Loucy (cell line): ENCODE data around the gene ATP10B.

Experiments
- H2AFZ ChIP-seq: fragments of 200-600 bp; sonication (generic); 2 replicates; pipeline ENCODE4 v1.6.0; 2016; ENCODE audit warnings: antibody characterized with exemption, mild to moderate bottlenecking, low read length, moderate library complexity
- H3F3A ChIP-seq: fragments of 200-600 bp; 2 replicates; pipeline ENCODE4 v1.6.0; 2016; ENCODE audit warnings: antibody characterized with exemption, low read depth, mild to moderate bottlenecking
- H3K27me3 ChIP-seq: fragments of 200-600 bp; sonication (generic); 2 replicates; pipeline ENCODE4 v1.6.1; 2014; ENCODE audit warnings: low read length, mild to moderate bottlenecking; ENCODE audit not compliant: insufficient read depth, poor library complexity, severe bottlenecking
- H3K36me3 ChIP-seq: fragments of 200-600 bp; sonication (generic); 2 replicates; pipeline ENCODE4 v1.6.1; 2016; ENCODE audit warnings: low read length; ENCODE audit not compliant: insufficient read depth
- H3K4me1 ChIP-seq: fragments of 200-600 bp; sonication (generic); 2 replicates; pipeline ENCODE4 v1.5.1; 2014; ENCODE audit warnings: low read length, mild to moderate bottlenecking; ENCODE audit not compliant: insufficient read depth, poor library complexity, severe bottlenecking
- H3K4me2 ChIP-seq: fragments of 200-600 bp; sonication (generic); 2 replicates; pipeline ENCODE4 v1.6.0; 2014; ENCODE audit warnings: antibody characterized with exemption, low read length, low read depth, mild to moderate bottlenecking; ENCODE audit not compliant: poor library complexity, severe bottlenecking
- H3K4me3 ChIP-seq: fragments of 200-600 bp; sonication (generic); 2 replicates; pipeline ENCODE4 v1.5.1; 2014; ENCODE audit warnings: low read length, mild to moderate bottlenecking, mixed read lengths; ENCODE audit not compliant: poor library complexity, severe bottlenecking
- H3K79me2 ChIP-seq: fragments of 200-600 bp; sonication (generic); 2 replicates; pipeline ENCODE4 v1.6.1; 2014; ENCODE audit warnings: low read length; ENCODE audit not compliant: insufficient read depth
- H3K9ac ChIP-seq: fragments of 200-600 bp; sonication (generic); 2 replicates; pipeline ENCODE4 v1.6.0; 2014; ENCODE audit warnings: mild to moderate bottlenecking, low read depth, low read length, moderate library complexity; ENCODE audit not compliant: poor library complexity, severe bottlenecking
- H3K9me2 ChIP-seq: fragments of 200-600 bp; sonication (generic); replicated peaks from 2 replicates; pipeline ENCODE4 v1.6.1; 2016; ENCODE audit warnings: low read depth, low read length, mixed read lengths
- H3K9me3 ChIP-seq: fragments of 200-600 bp; sonication (generic); 2 replicates; pipeline ENCODE4 v1.6.1; 2014; ENCODE audit warnings: mild to moderate bottlenecking, antibody characterized with exemption, low read length, low read depth; ENCODE audit not compliant: insufficient read depth
- H4K20me1 ChIP-seq: fragments of 200-600 bp; sonication (generic); 2 replicates; pipeline ENCODE4 v1.6.0; 2014; ENCODE audit warnings: antibody characterized with exemption, low read length, mild to moderate bottlenecking; ENCODE audit not compliant: insufficient read depth, poor library complexity, severe bottlenecking
- CTCF ChIP-seq: fragments of 200-600 bp; sonication (generic); conservative IDR thresholded peaks from 2 replicates; pipeline ENCODE4 v1.5.1; 2014; ENCODE audit warnings: mild to moderate bottlenecking, antibody characterized with exemption, low read length
- EZH2phosphoT487 ChIP-seq: fragments of 200-600 bp; IDR thresholded peaks from 2 replicates; pipeline ENCODE4 v1.6.1; 2018; ENCODE audit warnings: antibody characterized with exemption, mild to moderate bottlenecking, moderate library complexity, borderline replicate concordance

Gene ATP10B

GRCh38 chr5:160760008-160760407, 92.0 kb downstream of the ATP10B start:
- Histone ChIP-seq H3K79me2 (no peaks in the 10 kb centered on the region), H3K9ac (no peak overlapping the region), H4K20me1 (no peaks in the 10 kb centered on the region), H2AFZ (no peak overlapping the region), H3K9me2 (no peaks in the 10 kb centered on the region), H3K27me3 (no peaks in the 10 kb centered on the region), H3F3A (no peaks in the 10 kb centered on the region), H3K4me3 (no peak overlapping the region), H3K9me3 (no peaks in the 10 kb centered on the region), H3K36me3 (no peaks in the 10 kb centered on the region), H3K4me2 (no peak overlapping the region), H3K4me1 (no peaks in the 10 kb centered on the region)
- TF ChIP-seq EZH2phosphoT487 (no peak), CTCF (no peak)

- no peaks in the 10 kb centered on the region for H3K79me2 ChIP-seq
- no peaks in the 10 kb centered on the region for H3K4me1 ChIP-seq
- no peak overlapping the region for H3K4me2 ChIP-seq
- H3K36me3 ChIP-seq: no peaks in the 10 kb centered on the region
- no peak overlapping the region for H2AFZ ChIP-seq
- no peaks in the 10 kb centered on the region for H4K20me1 ChIP-seq
- H3K9me2 ChIP-seq: no peaks in the 10 kb centered on the region
- H3K27me3 ChIP-seq: no peaks in the 10 kb centered on the region
- H3K9me3 ChIP-seq: no peaks in the 10 kb centered on the region
- no peak overlapping the region for H3K9ac ChIP-seq
- H3K4me3 ChIP-seq: no peak overlapping the region
- H3F3A ChIP-seq: no peaks in the 10 kb centered on the region
- TF ChIP-seq EZH2phosphoT487 (no peak), CTCF (no peak)
Measured at GRCh38 chr5:160757194-160757593, 94.8 kb downstream of the ATP10B start.

- Histone ChIP-seq H2AFZ (no peak overlapping the region), H3K9ac (no peak overlapping the region), H3K4me2 (no peak overlapping the region), H3K9me3 (no peaks in the 10 kb centered on the region), H3K4me1 (no peaks in the 10 kb centered on the region), H3F3A (no peaks in the 10 kb centered on the region), H3K79me2 (no peaks in the 10 kb centered on the region), H3K9me2 (no peaks in the 10 kb centered on the region), H3K36me3 (no peaks in the 10 kb centered on the region), H3K4me3 (no peak overlapping the region), H3K27me3 (no peaks in the 10 kb centered on the region), H4K20me1 (no peaks in the 10 kb centered on the region)
- TF ChIP-seq EZH2phosphoT487 (no peak), CTCF (no peak)
Measured at GRCh38 chr5:160750938-160751657, 100.9 kb downstream of the ATP10B start.
